ENCODE data around the gene POLR3A.
"Not testable (repeated sequence)": the region's sequence is repeated elsewhere in the genome, so short reads cannot be mapped to it uniquely, and the experiment has no call there.

Gene POLR3A

GRCh38 chr10:78029269-78030226 is at the start of gene POLR3A:
Gene POLR3A, minus strand, starts transcription at chr10:78029515. Its CDS starts 108 bp downstream, at chr10:78029407.
- H3K4me3 ChIP-seq, result peak within 1 kb of the TSS; percentile 56 to 100 (median 86)
- peak within 1 kb of the TSS; percentile 40 to 90 (median 84) for H3K27ac ChIP-seq

GRCh38 chr10:78078539-78079330 is 49.4 kb upstream of the POLR3A start:
- H3K4me3 ChIP-seq, result no peak overlapping the region
- no peak overlapping the region for H3K27ac ChIP-seq

GRCh38 chr10:78075806-78076205 is 46.5 kb upstream of the POLR3A start:
- H3K4me3 ChIP-seq, result not testable (repeated sequence)

GRCh38 chr10:78072504-78072903 is 43.2 kb upstream of the POLR3A start:
- Histone ChIP-seq H3K4me3 (no peak overlapping the region), H3K27ac (no peak overlapping the region)

More at GRCh38 chr10:78075806-78076205, 46.5 kb upstream of the POLR3A start:
- not testable (repeated sequence) for H3K27ac ChIP-seq

GRCh38 chr10:78071857-78072179 is 42.5 kb upstream of the POLR3A start:
- no peak overlapping the region for H3K4me3 ChIP-seq
- no peak overlapping the region for H3K27ac ChIP-seq

GRCh38 chr10:78071140-78071856 is 42.0 kb upstream of the POLR3A start:
- no peak overlapping the region for H3K4me3 ChIP-seq
- H3K27ac ChIP-seq, result no peak overlapping the region

- Histone ChIP-seq H3K27ac (no peak overlapping the region), H3K4me3 (no peak overlapping the region)
Observed at GRCh38 chr10:78070726-78071125, 41.4 kb upstream of the POLR3A start.

GRCh38 chr10:78070064-78070463 is 40.7 kb upstream of the POLR3A start:
- not testable (repeated sequence) for H3K4me3 ChIP-seq, H3K27ac ChIP-seq

- Histone ChIP-seq H3K27ac (no peak overlapping the region), H3K4me3 (no peak overlapping the region)
Observed at GRCh38 chr10:78069151-78069550, 39.8 kb upstream of the POLR3A start.

- Histone ChIP-seq H3K4me3 (no peak overlapping the region), H3K27ac (no peak overlapping the region)
Observed at GRCh38 chr10:78066728-78067430, 37.6 kb upstream of the POLR3A start.

- H3K4me3 ChIP-seq, result no peak overlapping the region
- H3K27ac ChIP-seq, result no peak overlapping the region
Observed at GRCh38 chr10:78066012-78066411, 36.7 kb upstream of the POLR3A start.

- H3K27ac ChIP-seq, result no peak overlapping the region
- no peak overlapping the region for H3K4me3 ChIP-seq
Observed at GRCh38 chr10:78065611-78066010, 36.3 kb upstream of the POLR3A start.

- not testable (repeated sequence) for H3K4me3 ChIP-seq, H3K27ac ChIP-seq
Observed at GRCh38 chr10:78064919-78065318, 35.6 kb upstream of the POLR3A start.

GRCh38 chr10:78063236-78063635 is 33.9 kb upstream of the POLR3A start:
- no peak overlapping the region for H3K4me3 ChIP-seq

GRCh38 chr10:78062296-78062695 is 33.0 kb upstream of the POLR3A start:
- Histone ChIP-seq H3K27ac (no peak overlapping the region), H3K4me3 (no peak overlapping the region)

More at GRCh38 chr10:78063236-78063635, 33.9 kb upstream of the POLR3A start:
- no peak overlapping the region for H3K27ac ChIP-seq

- no peak overlapping the region for H3K4me3 ChIP-seq
Observed at GRCh38 chr10:78059906-78060702, 30.8 kb upstream of the POLR3A start.

GRCh38 chr10:78058562-78058961 is 29.2 kb upstream of the POLR3A start:
- H3K27ac ChIP-seq, result no peak overlapping the region
- H3K4me3 ChIP-seq, result no peak overlapping the region

More at GRCh38 chr10:78059906-78060702, 30.8 kb upstream of the POLR3A start:
- no peak overlapping the region for H3K27ac ChIP-seq

GRCh38 chr10:78053211-78053868 is 24.0 kb upstream of the POLR3A start:
- Histone ChIP-seq H3K27ac (no peak overlapping the region), H3K4me3 (no peak overlapping the region)

All from skin epidermis (tissue), 12 donors.